HCT116 (cell line): ENCODE data around the gene TMEM214. TPM values are rescaled to one million over a fixed set of nuclear protein-coding genes. Genes with fewer than 3 reads are reported as not detected.

ENCODE experiments used
- ATAC-seq: fragments of 200-7000 bp; cut with Tn5 transposase; 2 replicates; pipeline ENCODE4 v1.9.1; 2020; ENCODE audit warnings: mild to moderate bottlenecking, moderate library complexity
- BruUV-seq: library from RNA; stranded (reverse); fragments of 400-500 nt; replicated peaks from 2 replicates; lab custom pipeline; 2021; lab: Mats Ljungman, UMichigan
- CTCF ChIA-PET: fragments of 300-600 bp; sonication (Branson Sonifier 250); formaldehyde crosslinking; loops from one replicate; lab custom pipeline; 2021; ENCODE audit warnings: antibody characterized with exemption; lab: Charles Lee
- POLR2A ChIA-PET: fragments of 300-600, 350-600 bp; sonication (Branson Sonifier 250); formaldehyde crosslinking; loops from one replicate; lab custom pipeline; 2021; ENCODE audit warnings: antibody characterized with exemption; lab: Charles Lee
- RAD21 ChIA-PET, 2 experiments: fragments of 300-600 bp; sonication (Branson Sonifier 250); formaldehyde crosslinking; loops; one replicate each; lab custom pipeline; 2023; ENCODE audit warnings: low total read pairs in 2 of 2; ENCODE audit not compliant: uncharacterized antibody in 2 of 2, unreplicated experiment in 2 of 2, low non-redundant PET in 1 of 2; lab: Charles Lee
- DNase-seq: peaks from one replicate; pipeline ENCODE4 v3.0.0-alpha.2; 2010; ENCODE audit warnings: low read depth, low spot score
- H2AFZ ChIP-seq: fragments of 200-600 bp; shearing (Covaris generic), sonication (generic); 2 replicates; pipeline ENCODE4 v1.6.1; 2017; ENCODE audit warnings: low read depth, mixed run types, mixed read lengths, antibody characterized with exemption, low read length; ENCODE audit not compliant: poor library complexity, severe bottlenecking
- H3K27ac ChIP-seq: 2 replicates; pipeline ENCODE4 v1.5.1; 2012; ENCODE audit warnings: low read depth, low read length
- H3K27me3 ChIP-seq: fragments of 200-600 bp; sonication (generic); 2 replicates; pipeline ENCODE4 v1.6.1; 2016; ENCODE audit warnings: mixed run types, low read length, mixed read lengths; ENCODE audit not compliant: insufficient read depth
- H3K36me3 ChIP-seq, 2 experiments: fragments of 200-500 bp in 1 of 2; fragments of 200-600 bp in 1 of 2; sonication (Bioruptor generic) in 1 of 2; sonication (generic) in 1 of 2; 2 replicates each; pipeline versions ENCODE4 v1.5.1 to v1.6.1; 2014 to 2016; ENCODE audit warnings: low read length in 2 of 2, inconsistent platforms in 1 of 2, mixed read lengths in 1 of 2, mixed run types in 1 of 2; ENCODE audit not compliant: insufficient read depth in 2 of 2, control insufficient read depth in 1 of 2
- H3K4me1 ChIP-seq, 2 experiments: fragments of 200-600 bp in 1 of 2; sonication (generic) in 1 of 2; 2 replicates each; pipeline versions ENCODE4 v1.5.1 to v1.6.1; 2012 to 2017; ENCODE audit warnings: low read length in 2 of 2, inconsistent platforms in 1 of 2, mild to moderate bottlenecking in 1 of 2, mixed read lengths in 1 of 2, mixed run types in 1 of 2, moderate library complexity in 1 of 2; ENCODE audit not compliant: insufficient read depth in 2 of 2, control insufficient read depth in 1 of 2
- H3K4me2 ChIP-seq: fragments of 200-600 bp; sonication (generic); 2 replicates; pipeline ENCODE4 v1.6.1; 2017; ENCODE audit warnings: mixed run types, low read length, mixed read lengths
- H3K4me3 ChIP-seq, 2 experiments: fragments of 200-600 bp in 1 of 2; sonication (generic) in 1 of 2; replicated peaks in 1 of 2; 2 replicates each; pipeline ENCODE4 v1.5.1; 2011 to 2016; ENCODE audit warnings: low read length in 2 of 2, control low read depth in 1 of 2, low read depth in 1 of 2, mild to moderate bottlenecking in 1 of 2, mixed read lengths in 1 of 2, mixed run types in 1 of 2
- H3K79me2 ChIP-seq: fragments of 200-600 bp; sonication (generic); 2 replicates; pipeline ENCODE4 v1.6.1; 2017; ENCODE audit warnings: mild to moderate bottlenecking, mixed run types, low read length, moderate library complexity, mixed read lengths; ENCODE audit not compliant: insufficient read depth
- H3K9ac ChIP-seq: fragments of 200-600 bp; sonication (generic); 2 replicates; pipeline ENCODE4 v1.6.1; 2016; ENCODE audit warnings: low read length, mixed read lengths
- H3K9me2 ChIP-seq: fragments of 200-600 bp; sonication (generic), shearing (Covaris generic); 2 replicates; pipeline ENCODE4 v1.6.1; 2017; ENCODE audit warnings: mixed run types, mild to moderate bottlenecking, moderate library complexity; ENCODE audit not compliant: insufficient read depth
- H3K9me3 ChIP-seq, 2 experiments: fragments of 200-500 bp in 1 of 2; fragments of 200-600 bp in 1 of 2; sonication (Bioruptor generic) in 1 of 2; sonication (generic) in 1 of 2; 2 replicates each; pipeline ENCODE4 v1.6.1; 2014 to 2017; ENCODE audit warnings: low read length in 2 of 2, mixed read lengths in 2 of 2, inconsistent platforms in 1 of 2, low read depth in 1 of 2, mild to moderate bottlenecking in 1 of 2, mixed run types in 1 of 2, moderate library complexity in 1 of 2; ENCODE audit not compliant: control insufficient read depth in 1 of 2, insufficient read depth in 1 of 2
- H4K20me1 ChIP-seq: fragments of 200-600 bp; sonication (generic), shearing (Covaris generic); 2 replicates; pipeline ENCODE4 v1.6.1; 2017; ENCODE audit warnings: mixed run types, mild to moderate bottlenecking, moderate library complexity; ENCODE audit not compliant: insufficient read depth
- CBX3 ChIP-seq: IDR thresholded peaks from 2 replicates; pipeline ENCODE4 v1.6.1; 2012; ENCODE audit warnings: low read depth
- CTCF ChIP-seq, 3 experiments: fragments of 200-600 bp in 1 of 3; sonication (generic) in 1 of 3; IDR thresholded peaks in 2 of 3; conservative IDR thresholded peaks in 1 of 3; 2 replicates each; pipeline ENCODE4 v1.5.1; 2012 to 2017; ENCODE audit warnings: low read depth in 2 of 3, low read length in 2 of 3, antibody characterized with exemption in 1 of 3, borderline replicate concordance in 1 of 3, control low read depth in 1 of 3, mild to moderate bottlenecking in 1 of 3, mixed read lengths in 1 of 3, mixed run types in 1 of 3, moderate library complexity in 1 of 3; ENCODE audit not compliant: insufficient read depth in 1 of 3
- RAD21 ChIP-seq: IDR thresholded peaks from 2 replicates; pipeline ENCODE4 v1.6.1; 2012; ENCODE audit warnings: low read depth, mild to moderate bottlenecking
- REST ChIP-seq: IDR thresholded peaks from 2 replicates; pipeline ENCODE4 v1.6.1; 2012; ENCODE audit warnings: low read depth
- ZFX ChIP-seq: fragments of 450-650 bp; IDR thresholded peaks from 2 replicates; pipeline ENCODE4 v1.6.1; 2017
- ZNF274 ChIP-seq: fragments of 200-500 bp; sonication (Bioruptor generic); IDR thresholded peaks from 2 replicates; pipeline ENCODE4 v1.6.1; 2014; ENCODE audit warnings: mild to moderate bottlenecking, low read depth, low read length, inconsistent platforms
- intact Hi-C: fragments of 100-400 bp; cut with micrococcal nuclease; formaldehyde crosslinking; loops from 2 replicates; pipeline ENCODE4 v1.10.0; 2022
- total RNA-seq: library from RNA; stranded (reverse); gene quantifications from one replicate; pipeline ENCODE4 v1.2.1, GENCODE V29; 2021; ENCODE audit not compliant: unreplicated experiment

The TMEM214 gene
- total RNA-seq, 1 experiment from 2014 or later = 69.8 TPM

GRCh38 chr2:27042985-27043634 lies 10.3 kb downstream of the TMEM214 start:
- ChIA-PET POLR2A (interaction anchor here (0.6 kb wide), 1 partner anchor 32 kb away, joined by 3 read pairs; no protein-coding TSS in a partner anchor), CTCF (no interaction called here)
- Histone ChIP-seq H3K4me3 (no peak overlapping the region), H3K9ac (no peak overlapping the region), H3K9me2 (no peaks in the 10 kb centered on the region), H4K20me1 (peaks cover 5% of the 10 kb centered on the region; the same call in 1 of the 2 replicates), H3K4me1 (no peaks in the 10 kb centered on the region), H3K36me3 (peaks cover 15 to 19% of the 10 kb centered on the region in 2 experiments; a peak in 3 of 4 replicates), H3K79me2 (no peaks in the 10 kb centered on the region)
- ATAC-seq = no peak
- no peak for TF ChIP-seq RAD21
- no peak for TF ChIP-seq CBX3
- TF ChIP-seq ZFX = no peak
- no peak for TF ChIP-seq ZNF274
- TF ChIP-seq CTCF (IDR thresholded peaks at IDR 0.05 in 2 of 3, conservative IDR thresholded peaks at IDR 0.05 in 1 of 3; ENCODE audit: borderline replicate concordance in 1 of 3, insufficient read depth in 1 of 3, low read depth in 2 of 3, low read length in 2 of 3) = no peak
- no peak for TF ChIP-seq REST
- TF ChIP-seq, all 23 proteins: peak for 0
- Histone ChIP-seq H3K27me3 (no peaks in the 10 kb centered on the region), H3K27ac (no peak overlapping the region), H2AFZ (no peak overlapping the region), H3K4me2 (no peak overlapping the region), H3K9me3 (no peaks in the 10 kb centered on the region)
- no peak for DNase-seq
- no TSS peak for BruUV-seq
- RAD21 ChIA-PET = no interaction called here
- intact Hi-C loops = no loop called here
